ENCODE data around the gene RXRB. TPM values are rescaled to one million over a fixed set of nuclear protein-coding genes. Genes with fewer than 3 reads are reported as not detected.

The RXRB gene
- total and polyA plus RNA-seq, 2 donors, result 21.4 to 41.6 TPM

- Histone ChIP-seq H3K27ac (ENCODE audit: low read depth) (no peak overlapping the region), H3K4me1 (ENCODE audit: insufficient read depth) (no peaks in the 10 kb centered on the region), H3K36me3 (ENCODE audit: insufficient read depth) (no peaks in the 10 kb centered on the region), H3K4me3 (ENCODE audit: low read depth, low read length) (no peak overlapping the region)
- no peak for DNase-seq (ENCODE audit: extremely low spot score)
- 85% methylated on average over 11 of the region's 11 CpGs for WGBS
Observed at GRCh38 chr6:33171016-33171879, 29.2 kb downstream of the RXRB start.

- Histone ChIP-seq H3K4me3 (ENCODE audit: low read depth, low read length) (no peak overlapping the region), H3K36me3 (ENCODE audit: insufficient read depth) (no peaks in the 10 kb centered on the region), H3K4me1 (ENCODE audit: insufficient read depth) (no peaks in the 10 kb centered on the region), H3K27ac (ENCODE audit: low read depth) (no peak overlapping the region)
- no peak for DNase-seq (ENCODE audit: extremely low spot score)
- 85% methylated on average over 9 of the region's 9 CpGs for WGBS
Observed at GRCh38 chr6:33170176-33171015, 30.1 kb downstream of the RXRB start.

- no peak for DNase-seq (ENCODE audit: extremely low spot score)
- no peaks in the 10 kb centered on the region for H3K4me1 ChIP-seq (ENCODE audit: insufficient read depth)
- no peak overlapping the region for H3K27ac ChIP-seq (ENCODE audit: low read depth)
- no peak overlapping the region for H3K4me3 ChIP-seq (ENCODE audit: low read depth, low read length)
- 93% methylated on average over 10 of the region's 10 CpGs for WGBS
- H3K36me3 ChIP-seq (ENCODE audit: insufficient read depth), result no peaks in the 10 kb centered on the region
Observed at GRCh38 chr6:33169291-33170175, 30.9 kb downstream of the RXRB start.

- no peak for DNase-seq (ENCODE audit: extremely low spot score)
- no peak overlapping the region for H3K27ac ChIP-seq (ENCODE audit: low read depth)
- 71% methylated on average over 5 of the region's 5 CpGs for WGBS
- no peaks in the 10 kb centered on the region for H3K4me1 ChIP-seq (ENCODE audit: insufficient read depth)
- no peak overlapping the region for H3K4me3 ChIP-seq (ENCODE audit: low read depth, low read length)
- H3K36me3 ChIP-seq (ENCODE audit: insufficient read depth), result no peaks in the 10 kb centered on the region
Observed at GRCh38 chr6:33168639-33169038, 31.8 kb downstream of the RXRB start.

GRCh38 chr6:33168284-33168601 lies 32.2 kb downstream of the RXRB start:
- no peak overlapping the region for H3K4me3 ChIP-seq (ENCODE audit: low read depth, low read length)
- no peaks in the 10 kb centered on the region for H3K4me1 ChIP-seq (ENCODE audit: insufficient read depth)
- H3K36me3 ChIP-seq (ENCODE audit: insufficient read depth), result no peaks in the 10 kb centered on the region
- no peak for DNase-seq (ENCODE audit: extremely low spot score)
- H3K27ac ChIP-seq (ENCODE audit: low read depth), result no peak overlapping the region
- 71% methylated on average over 6 of the region's 6 CpGs for WGBS

- H3K4me3 ChIP-seq (ENCODE audit: low read depth, low read length), result no peak overlapping the region
- no peak for DNase-seq (ENCODE audit: extremely low spot score)
- H3K36me3 ChIP-seq (ENCODE audit: insufficient read depth), result no peaks in the 10 kb centered on the region
- no peaks in the 10 kb centered on the region for H3K4me1 ChIP-seq (ENCODE audit: insufficient read depth)
- no peak overlapping the region for H3K27ac ChIP-seq (ENCODE audit: low read depth)
- WGBS, result 89% methylated on average over 19 of the region's 19 CpGs
Observed at GRCh38 chr6:33167374-33168283, 32.8 kb downstream of the RXRB start.

- Histone ChIP-seq H3K36me3 (ENCODE audit: insufficient read depth) (no peaks in the 10 kb centered on the region), H3K27ac (ENCODE audit: low read depth) (no peak overlapping the region), H3K4me3 (ENCODE audit: low read depth, low read length) (no peak overlapping the region), H3K4me1 (ENCODE audit: insufficient read depth) (no peaks in the 10 kb centered on the region)
- 86% methylated on average over 7 of the region's 7 CpGs for WGBS
- no peak for DNase-seq (ENCODE audit: extremely low spot score)
Observed at GRCh38 chr6:33166811-33167210, 33.7 kb downstream of the RXRB start.

- no peak overlapping the region for H3K27ac ChIP-seq (ENCODE audit: low read depth)
- no peaks in the 10 kb centered on the region for H3K4me1 ChIP-seq (ENCODE audit: insufficient read depth)
- WGBS, result 87% methylated on average over 6 of the region's 6 CpGs
- no peaks in the 10 kb centered on the region for H3K36me3 ChIP-seq (ENCODE audit: insufficient read depth)
- DNase-seq (ENCODE audit: extremely low spot score), result no peak
- H3K4me3 ChIP-seq (ENCODE audit: low read depth, low read length), result no peak overlapping the region
Observed at GRCh38 chr6:33166363-33166762, 34.1 kb downstream of the RXRB start.

GRCh38 chr6:33165581-33166258 lies 34.7 kb downstream of the RXRB start:
- DNase-seq (ENCODE audit: extremely low spot score), result no peak
- Histone ChIP-seq H3K27ac (ENCODE audit: low read depth) (no peak overlapping the region), H3K4me3 (ENCODE audit: low read depth, low read length) (no peak overlapping the region), H3K4me1 (ENCODE audit: insufficient read depth) (no peaks in the 10 kb centered on the region), H3K36me3 (ENCODE audit: insufficient read depth) (no peaks in the 10 kb centered on the region)
- 86% methylated on average over 17 of the region's 17 CpGs for WGBS

GRCh38 chr6:33164665-33165373 lies 35.6 kb downstream of the RXRB start:
- WGBS, result 68% methylated on average over 14 of the region's 14 CpGs
- no peak for DNase-seq (ENCODE audit: extremely low spot score)
- Histone ChIP-seq H3K4me3 (ENCODE audit: low read depth, low read length) (no peak overlapping the region), H3K4me1 (ENCODE audit: insufficient read depth) (peaks cover 2% of the 10 kb centered on the region), H3K36me3 (ENCODE audit: insufficient read depth) (no peaks in the 10 kb centered on the region), H3K27ac (ENCODE audit: low read depth) (no peak overlapping the region)

- H3K4me1 ChIP-seq (ENCODE audit: insufficient read depth), result peaks cover 2% of the 10 kb centered on the region
- 54% methylated on average over 10 of the region's 10 CpGs for WGBS
- DNase-seq (ENCODE audit: extremely low spot score), result no peak
- H3K27ac ChIP-seq (ENCODE audit: low read depth), result no peak overlapping the region
- H3K4me3 ChIP-seq (ENCODE audit: low read depth, low read length), result no peak overlapping the region
- H3K36me3 ChIP-seq (ENCODE audit: insufficient read depth), result no peaks in the 10 kb centered on the region
Observed at GRCh38 chr6:33164176-33164575, 36.3 kb downstream of the RXRB start.

GRCh38 chr6:33163540-33163939 lies 36.9 kb downstream of the RXRB start:
- H3K36me3 ChIP-seq (ENCODE audit: insufficient read depth), result no peaks in the 10 kb centered on the region
- 89% methylated on average over 10 of the region's 10 CpGs for WGBS
- peaks cover 2% of the 10 kb centered on the region for H3K4me1 ChIP-seq (ENCODE audit: insufficient read depth)
- DNase-seq (ENCODE audit: extremely low spot score), result no peak
- H3K27ac ChIP-seq (ENCODE audit: low read depth), result no peak overlapping the region
- no peak overlapping the region for H3K4me3 ChIP-seq (ENCODE audit: low read depth, low read length)
